Small intestine (tissue), 7 donors: Measurements from ENCODE around the gene DHDH. TPM values are rescaled to one million over a fixed set of nuclear protein-coding genes. Genes with fewer than 3 reads are reported as not detected.

Source experiments
- DNase-seq, 2 donors: peaks; one replicate each; pipeline versions ENCODE4 v3.0.0 to v3.0.0-alpha.2; 2013
- FAIRE-seq: peaks from 2 replicates; lab custom pipeline; 2012; peaks lifted over from hg19 to GRCh38; lab: Jason Lieb, UNC
- H3K27ac ChIP-seq, 3 donors: one replicate each; pipeline ENCODE4 v1.5.1; 2013; ENCODE audit warnings: low read length in 2 of 3, mild to moderate bottlenecking in 2 of 3, control low read depth in 1 of 3, inconsistent platforms in 1 of 3, low read depth in 1 of 3, moderate library complexity in 1 of 3
- H3K27me3 ChIP-seq, 3 donors: one replicate each; pipeline ENCODE4 v1.6.1; 2013; ENCODE audit warnings: low read length in 3 of 3, inconsistent platforms in 1 of 3; ENCODE audit not compliant: control insufficient read depth in 3 of 3, insufficient read depth in 3 of 3
- H3K36me3 ChIP-seq, 3 donors: one replicate each; pipeline ENCODE4 v1.6.1; 2013; ENCODE audit warnings: low read length in 3 of 3, inconsistent platforms in 1 of 3, low read depth in 1 of 3, mild to moderate bottlenecking in 1 of 3, moderate library complexity in 1 of 3; ENCODE audit not compliant: control insufficient read depth in 3 of 3, insufficient read depth in 2 of 3
- H3K4me1 ChIP-seq, 3 donors: one replicate each; pipeline ENCODE4 v1.6.1; 2013; ENCODE audit warnings: low read length in 2 of 3, inconsistent platforms in 1 of 3, low read depth in 1 of 3, mild to moderate bottlenecking in 1 of 3, moderate library complexity in 1 of 3; ENCODE audit not compliant: control insufficient read depth in 3 of 3, insufficient read depth in 2 of 3
- H3K4me3 ChIP-seq, 3 donors: one replicate each; pipeline ENCODE4 v1.5.1; 2013; ENCODE audit warnings: low read length in 3 of 3, control low read depth in 1 of 3, inconsistent platforms in 1 of 3, low read depth in 1 of 3, mild to moderate bottlenecking in 1 of 3, moderate library complexity in 1 of 3
- H3K9me3 ChIP-seq, 2 donors: one replicate each; pipeline ENCODE4 v1.6.1; 2013; ENCODE audit warnings: low read depth in 1 of 2, low read length in 1 of 2; ENCODE audit not compliant: control insufficient read depth in 2 of 2, insufficient read depth in 1 of 2
- WGBS, 3 donors: extraction: QIAGEN DNeasy Blood & Tissue Kit; methylation state at CpG; one replicate each; pipeline ENCODE4 v1.1.7; 2013; 5-methylcytosine and 5-hydroxymethylcytosine counted together
- polyA plus RNA-seq, 4 donors: library from polyadenylated mRNA; stranded (reverse) in 3 of 4; unstranded in 1 of 4; fragments of 200-250 nt in 3 of 4; fragments of 120-200 nt in 1 of 4; gene quantifications; one replicate each; pipeline versions ENCODE4 v1.2.1 to v1.2.3, GENCODE V29; 2013
- donor health status: healthy with polysubstance abuse.
- donor health status: control.
- donor health status: control.
- donor health status: Bipolar disorder and iron deficiency.
- donor health status: healthy.

Gene DHDH
- polyA plus RNA-seq, 4 donors: 2.9 to 36.2 (median 13.8) TPM

- Histone ChIP-seq H3K4me1 (peaks cover 2 to 45% (median 14%) of the 10 kb centered on the region in 3 donors), H3K9me3 (no peaks in the 10 kb centered on the region), H3K4me3 (peak overlapping the region in 2 of 3 donors; percentile 65 to 69), H3K36me3 (peaks cover 0 to 59% (median 3%) of the 10 kb centered on the region in 3 donors), H3K27me3 (no peaks in the 10 kb centered on the region), H3K27ac (peak overlapping the region; percentile 92 to 100 (median 93))
- WGBS, 3 donors: 1 to 7% (median 4%) methylated on average over 28 of the region's 28 CpGs
- FAIRE-seq (no peak), DNase-seq (peak; percentile 90 to 94)
Measured at GRCh38 chr19:48963371-48964204, 30.1 kb downstream of the DHDH start.

GRCh38 chr19:48964205-48965039, 30.9 kb downstream of the DHDH start:
- peak overlapping the region; percentile 92 to 100 (median 93) for H3K27ac ChIP-seq
- FAIRE-seq (no peak), DNase-seq (peak; percentile 65 to 91)
- no peaks in the 10 kb centered on the region for H3K27me3 ChIP-seq
- H3K4me1 ChIP-seq: peaks cover 2 to 45% (median 14%) of the 10 kb centered on the region in 3 donors
- no peaks in the 10 kb centered on the region for H3K9me3 ChIP-seq
- H3K4me3 ChIP-seq: peak overlapping the region in 2 of 3 donors; percentile 65 to 69
- WGBS, 3 donors: 7 to 16% (median 12%) methylated on average over 19 of the region's 19 CpGs
- peaks cover 0 to 61% (median 3%) of the 10 kb centered on the region in 3 donors for H3K36me3 ChIP-seq

- Histone ChIP-seq H3K27me3 (no peaks in the 10 kb centered on the region), H3K9me3 (no peaks in the 10 kb centered on the region), H3K4me3 (peak within 1 kb of the TSS; percentile 59 to 73 (median 65)), H3K27ac (peak within 1 kb of the TSS; percentile 92 to 100 (median 93)), H3K4me1 (peaks cover 0 to 40% (median 14%) of the 10 kb centered on the region in 3 donors), H3K36me3 (peaks cover 1 to 66% (median 3%) of the 10 kb centered on the region in 3 donors)
- WGBS, 3 donors: 0 to 1% (median 0%) methylated on average over 47 to 52 of the region's 52 CpGs
- DNase-seq (peak; percentile 96 to 98), FAIRE-seq (no peak)
Measured at GRCh38 chr19:48965040-48965805, 31.7 kb downstream of the DHDH start, which contains the start of gene FTL. TSS of gene FTL (plus strand) at chr19:48965309. CDS start at chr19:48965508, 199 bp downstream.

- H3K36me3 ChIP-seq: peaks cover 3 to 68% (median 4%) of the 10 kb centered on the region in 3 donors
- peak; percentile 85 to 87 for DNase-seq
- WGBS, 3 donors: 3 to 7% (median 7%) methylated on average over 36 of the region's 36 CpGs
- H3K27ac ChIP-seq: peak overlapping the region; percentile 79 to 92 (median 87)
- FAIRE-seq: no peak
- H3K4me1 ChIP-seq: peaks cover 0 to 38% (median 14%) of the 10 kb centered on the region in 3 donors
- H3K9me3 ChIP-seq: no peaks in the 10 kb centered on the region
- H3K27me3 ChIP-seq: no peaks in the 10 kb centered on the region
- H3K4me3 ChIP-seq: peak overlapping the region; percentile 59 to 73 (median 65)
Measured at GRCh38 chr19:48965806-48966540, 32.5 kb downstream of the DHDH start.

- FAIRE-seq (no peak), DNase-seq (peak in 1 of 2 donors; percentile 49)
- peak overlapping the region; percentile 79 to 92 (median 87) for H3K27ac ChIP-seq
- peak overlapping the region; percentile 59 to 73 (median 65) for H3K4me3 ChIP-seq
- H3K27me3 ChIP-seq: no peaks in the 10 kb centered on the region
- peaks cover 0 to 32% (median 14%) of the 10 kb centered on the region in 3 donors for H3K4me1 ChIP-seq
- H3K36me3 ChIP-seq: peaks cover 3 to 65% (median 4%) of the 10 kb centered on the region in 3 donors
- H3K9me3 ChIP-seq: no peaks in the 10 kb centered on the region
- WGBS, 3 donors: 53 to 64% (median 62%) methylated on average over 10 of the region's 10 CpGs
Measured at GRCh38 chr19:48966541-48967345, 33.2 kb downstream of the DHDH start.

GRCh38 chr19:48967346-48968178, 34.1 kb downstream of the DHDH start:
- Histone ChIP-seq H3K27me3 (no peaks in the 10 kb centered on the region), H3K4me3 (peak overlapping the region in 1 of 3 donors; percentile 73), H3K9me3 (no peaks in the 10 kb centered on the region), H3K27ac (peak overlapping the region; percentile 4 to 79 (median 39)), H3K36me3 (peaks cover 3 to 70% (median 4%) of the 10 kb centered on the region in 3 donors), H3K4me1 (peaks cover 0 to 23% (median 14%) of the 10 kb centered on the region in 3 donors)
- WGBS, 3 donors: 75 to 80% (median 77%) methylated on average over 14 of the region's 14 CpGs
- FAIRE-seq: no peak
- DNase-seq: peak in 1 of 2 donors; percentile 80
